SK-N-SH (cell line): ENCODE data around the gene ABHD17C. TPM values are rescaled to one million over a fixed set of nuclear protein-coding genes. Genes with fewer than 3 reads are reported as not detected.

Experiments used
- CTCF ChIA-PET: fragments of 300-600, 350-600 bp; formaldehyde crosslinking; extraction: SDS; loops from one replicate; lab custom pipeline; 2021; lab: Yijun Ruan, JAX
- POLR2A ChIA-PET: fragments of 350-600 bp; sonication (Branson Sonifier 250); formaldehyde crosslinking; extraction: SDS; loops from one replicate; lab custom pipeline; 2020; ENCODE audit warnings: antibody characterized with exemption, inconsistent platforms; lab: Yijun Ruan, JAX
- DNase-seq: peaks from one replicate; pipeline ENCODE4 v3.0.0; 2012
- H2AFZ ChIP-seq: fragments of 200-600 bp; sonication (generic); 2 replicates; pipeline ENCODE4 v1.8.1; 2016; ENCODE audit warnings: antibody characterized with exemption, mild to moderate bottlenecking, low read depth
- H3F3A ChIP-seq: fragments of 200-600 bp; sonication (generic); replicated peaks from 2 replicates; pipeline ENCODE3; 2016; ENCODE audit warnings: antibody characterized with exemption, mild to moderate bottlenecking; ENCODE audit not compliant: insufficient read depth
- H3K27ac ChIP-seq, 2 experiments: fragments of 200-500 bp in 1 of 2; fragments of 200-600 bp in 1 of 2; sonication (Bioruptor generic) in 1 of 2; sonication (generic), shearing (Covaris generic) in 1 of 2; 2 replicates each; pipeline versions ENCODE4 v1.5.1 to v1.6.1; 2014 to 2016; ENCODE audit warnings: low read depth in 2 of 2, inconsistent platforms in 1 of 2, low read length in 1 of 2, mild to moderate bottlenecking in 1 of 2, mixed read lengths in 1 of 2
- H3K27me3 ChIP-seq: fragments of 200-600 bp; sonication (generic), shearing (Covaris generic); 2 replicates; pipeline ENCODE4 v1.6.1; 2016; ENCODE audit warnings: mixed run types; ENCODE audit not compliant: insufficient read depth
- H3K36me3 ChIP-seq, 2 experiments: fragments of 200-500 bp in 1 of 2; fragments of 200-600 bp in 1 of 2; sonication (Bioruptor generic) in 1 of 2; sonication (generic) in 1 of 2; replicated peaks in 1 of 2; 2 replicates each; pipeline versions ENCODE3 to v1.5.1; 2014 to 2016; ENCODE audit warnings: low read length in 1 of 2, mild to moderate bottlenecking in 1 of 2; ENCODE audit not compliant: insufficient read depth in 2 of 2, control insufficient read depth in 1 of 2
- H3K4me1 ChIP-seq, 2 experiments: fragments of 200-500 bp in 1 of 2; fragments of 200-600 bp in 1 of 2; sonication (Bioruptor generic) in 1 of 2; sonication (generic), shearing (Covaris generic) in 1 of 2; 2 replicates each; pipeline versions ENCODE4 v1.5.1 to v1.6.1; 2014 to 2016; ENCODE audit warnings: low read depth in 1 of 2, low read length in 1 of 2, mixed run types in 1 of 2; ENCODE audit not compliant: insufficient read depth in 2 of 2, control insufficient read depth in 1 of 2
- H3K4me2 ChIP-seq: fragments of 200-600 bp; sonication (generic), shearing (Covaris generic); 2 replicates; pipeline ENCODE4 v1.6.1; 2017; ENCODE audit warnings: mixed run types
- H3K4me3 ChIP-seq, 2 experiments: fragments of 200-500 bp in 1 of 2; fragments of 200-600 bp in 1 of 2; sonication (Bioruptor generic) in 1 of 2; sonication (generic), shearing (Covaris generic) in 1 of 2; 2 replicates each; pipeline versions ENCODE4 v1.5.1 to v1.8.1; 2014 to 2016; ENCODE audit warnings: low read depth in 2 of 2, inconsistent platforms in 1 of 2, low read length in 1 of 2, mild to moderate bottlenecking in 1 of 2, mixed read lengths in 1 of 2, moderate library complexity in 1 of 2
- H3K79me2 ChIP-seq: fragments of 200-600 bp; sonication (generic); 2 replicates; pipeline ENCODE4 v1.8.1; 2017; ENCODE audit warnings: mild to moderate bottlenecking; ENCODE audit not compliant: insufficient read depth
- H3K9ac ChIP-seq: fragments of 200-600 bp; sonication (generic); 2 replicates; pipeline ENCODE4 v1.6.1; 2017; ENCODE audit warnings: mixed run types
- H3K9me2 ChIP-seq: fragments of 200-600 bp; sonication (generic); 2 replicates; pipeline ENCODE4 v1.6.1; 2017; ENCODE audit warnings: mixed run types
- H3K9me3 ChIP-seq: fragments of 200-600 bp; sonication (generic); 2 replicates; pipeline ENCODE4 v1.6.1; 2017; ENCODE audit warnings: mixed run types, mild to moderate bottlenecking, moderate library complexity
- H4K20me1 ChIP-seq: fragments of 200-600 bp; sonication (generic); 2 replicates; pipeline ENCODE4 v1.6.1; 2017; ENCODE audit warnings: mild to moderate bottlenecking, mixed run types; ENCODE audit not compliant: insufficient read depth
- CHD2 ChIP-seq: fragments of 150-350 bp; IDR thresholded peaks from 2 replicates; pipeline ENCODE4 v1.6.1; 2018; ENCODE audit warnings: low read length; ENCODE audit not compliant: partially characterized antibody
- FOSL2 ChIP-seq: IDR thresholded peaks from 2 replicates; pipeline ENCODE4 v1.4.0; 2012; ENCODE audit warnings: low read depth, mild to moderate bottlenecking, moderate library complexity, borderline replicate concordance
- FOXM1 ChIP-seq: IDR thresholded peaks from 2 replicates; pipeline ENCODE4 v1.4.0; 2012; ENCODE audit warnings: low read depth, mild to moderate bottlenecking
- JUND ChIP-seq: IDR thresholded peaks from 2 replicates; pipeline ENCODE4 v1.4.0; 2012
- NFIC ChIP-seq: IDR thresholded peaks from 2 replicates; pipeline ENCODE4 v1.4.0; 2012; ENCODE audit warnings: borderline replicate concordance
- PBX3 ChIP-seq: IDR thresholded peaks from 2 replicates; pipeline ENCODE4; 2012
- RAD21 ChIP-seq: IDR thresholded peaks from 2 replicates; pipeline ENCODE4 v1.6.1; 2012; ENCODE audit warnings: mild to moderate bottlenecking, low read length
- RCOR1 ChIP-seq: fragments of 150-350 bp; IDR thresholded peaks from 2 replicates; pipeline ENCODE4 v1.6.1; 2017; ENCODE audit warnings: antibody characterized with exemption, low read length
- RFX5 ChIP-seq: IDR thresholded peaks from 2 replicates; pipeline ENCODE4 v1.6.1; 2012; ENCODE audit warnings: mild to moderate bottlenecking, improper control_type of control experiment, low read length
- RXRA ChIP-seq: IDR thresholded peaks from 2 replicates; pipeline ENCODE4 v1.4.0; 2012; ENCODE audit warnings: low read depth, mild to moderate bottlenecking, borderline replicate concordance
- SMC3 ChIP-seq: IDR thresholded peaks from 2 replicates; pipeline ENCODE4 v1.6.1; 2012; ENCODE audit warnings: low read depth, low read length, improper control_type of control experiment
- TAF1 ChIP-seq: IDR thresholded peaks from 2 replicates; pipeline ENCODE4 v1.6.1; 2012; ENCODE audit warnings: low read depth, mild to moderate bottlenecking, low read length, moderate library complexity, borderline replicate concordance
- USF1 ChIP-seq: IDR thresholded peaks from 2 replicates; pipeline ENCODE4 v1.4.0; 2012; ENCODE audit warnings: low read depth, borderline replicate concordance
- YY1 ChIP-seq: IDR thresholded peaks from 2 replicates; pipeline ENCODE4 v1.4.0; 2012; ENCODE audit warnings: low read depth, mild to moderate bottlenecking
- ZBTB33 ChIP-seq: IDR thresholded peaks from 2 replicates; pipeline ENCODE4 v1.4.0; 2012; ENCODE audit warnings: low read depth, borderline replicate concordance
- WGBS: methylation state at CpG from one replicate; pipeline ENCODE4 v1.1.6; 2017; ENCODE audit warnings: low lambda C conversion rate; 5-methylcytosine and 5-hydroxymethylcytosine counted together
- polyA plus RNA-seq, 3 experiments: library from polyadenylated mRNA; depleted of rRNA; stranded (reverse); fragments of >200 nt; gene quantifications; 2 replicates each; pipeline ENCODE4 v1.2.3, GENCODE V29; 2012
- TF ChIP-seq, protein P1 (sequence below): IDR thresholded peaks from 2 replicates; pipeline ENCODE4 v1.6.1; 2012; ENCODE audit warnings: mild to moderate bottlenecking, low read depth, low read length, moderate library complexity
- TF ChIP-seq, protein P2 (sequence below): fragments of 200-600 bp; sonication (generic); IDR thresholded peaks from 2 replicates; pipeline ENCODE4 v1.6.1; 2017; ENCODE audit warnings: antibody characterized with exemption, mild to moderate bottlenecking, moderate library complexity

Gene ABHD17C
- polyA plus RNA-seq, 1 of the 3 experiments (the other 2 are of a cell fraction): 11.7 TPM

- Histone ChIP-seq H3K4me3 (no peak overlapping the region), H3K9ac (no peak overlapping the region), H3F3A (peaks cover 6% of the 10 kb centered on the region), H3K36me3 (no peaks in the 10 kb centered on the region), H3K9me3 (no peaks in the 10 kb centered on the region), H4K20me1 (no peaks in the 10 kb centered on the region), H2AFZ (no peak overlapping the region), H3K27ac (no peak overlapping the region), H3K79me2 (no peaks in the 10 kb centered on the region), H3K27me3 (no peaks in the 10 kb centered on the region), H3K9me2 (no peaks in the 10 kb centered on the region), H3K4me2 (no peak overlapping the region), H3K4me1 (peaks cover 0 to 21% of the 10 kb centered on the region in 2 experiments; a peak in 3 of 4 replicates)
- TF ChIP-seq RCOR1: no peak
- TF ChIP-seq RFX5: no peak
- 89% methylated on average over 3 of the region's 3 CpGs for WGBS
- no peak for DNase-seq
- POLR2A ChIA-PET: interaction anchor here (1.5 kb wide), 1 partner anchor 207 kb away, joined by 4 read pairs; no protein-coding TSS in a partner anchor
- CTCF ChIA-PET: interaction anchor here (1.2 to 9.4 kb wide), 16 partner anchors 12 to 322 kb away, joined by 4 to 253 read pairs (median 16); partner anchors contain the start of gene ABHD17C
Measured at GRCh38 chr15:80775338-80775737, 80.2 kb downstream of the ABHD17C start.

DNA sequence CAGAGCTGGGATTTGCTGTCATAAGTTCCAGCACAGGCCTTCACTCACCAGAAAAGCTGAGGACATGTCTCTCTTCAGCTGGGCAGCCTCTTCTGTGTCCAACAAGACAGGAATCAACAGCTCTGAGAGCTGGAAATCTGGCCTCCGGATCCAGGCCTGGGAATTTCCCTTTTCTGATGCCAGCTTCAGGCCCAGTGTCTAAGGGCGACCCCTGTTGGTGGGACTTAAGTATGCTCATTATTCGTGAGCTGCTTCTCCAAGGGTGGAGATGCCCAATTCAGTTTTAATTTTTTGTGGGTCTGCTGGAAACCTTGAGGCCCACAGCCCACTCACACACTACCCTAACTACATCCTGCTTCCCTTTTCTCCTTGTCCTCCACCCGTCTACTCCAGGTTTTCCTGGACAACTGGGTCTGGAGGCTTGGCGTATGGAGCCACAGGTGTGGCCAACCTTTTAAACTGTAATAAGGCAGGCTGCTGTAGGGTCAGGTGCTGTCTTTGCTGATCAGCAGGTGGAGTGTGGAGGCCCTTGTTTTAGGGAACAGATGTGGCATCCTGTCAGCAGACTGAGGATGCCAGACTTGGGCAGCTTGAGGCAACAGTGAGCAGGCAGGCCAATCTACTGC lies 81.4 kb downstream of the ABHD17C start:
- Histone ChIP-seq H3F3A (peaks cover 6% of the 10 kb centered on the region), H3K27ac (peak overlapping the region in 1 of 2 experiments; percentile 72; a peak in 2 of 4 replicates), H3K79me2 (no peaks in the 10 kb centered on the region), H3K9ac (no peak overlapping the region; the same call in 1 of the 2 replicates), H3K27me3 (no peaks in the 10 kb centered on the region), H4K20me1 (no peaks in the 10 kb centered on the region), H3K4me2 (no peak overlapping the region; the same call in 1 of the 2 replicates), H2AFZ (peak overlapping the region; percentile 63; the same call in 1 of the 2 replicates), H3K4me3 (peak overlapping the region in 1 of 2 experiments; percentile 13; a peak in 1 of 4 replicates), H3K36me3 (no peaks in the 10 kb centered on the region), H3K4me1 (peaks cover 0 to 27% of the 10 kb centered on the region in 2 experiments; a peak in 3 of 4 replicates), H3K9me2 (no peaks in the 10 kb centered on the region), H3K9me3 (no peaks in the 10 kb centered on the region)
- ChIA-PET POLR2A (interaction anchor here (0.9 to 1.5 kb wide), 2 partner anchors 208 to 209 kb away, joined by 3 to 4 read pairs; no protein-coding TSS in a partner anchor), CTCF (interaction anchor here (0.7 to 9.4 kb wide), 89 partner anchors 9 to 659 kb away, joined by 3 to 253 read pairs (median 5); partner anchors contain the start of gene ABHD17C)
- DNase-seq: peak; percentile 76
- 33% methylated on average over 3 of the region's 5 CpGs for WGBS
- TF ChIP-seq CHD2 (no peak), NFIC (no peak), TAF1 (no peak), RAD21 (peak; percentile 90), ZBTB33 (no peak), SMC3 (peak; percentile 87), JUND (no peak), YY1 (no peak), USF1 (no peak), FOSL2 (no peak), FOXM1 (no peak), RXRA (no peak), PBX3 (no peak)
- TF ChIP-seq, protein P1, sequence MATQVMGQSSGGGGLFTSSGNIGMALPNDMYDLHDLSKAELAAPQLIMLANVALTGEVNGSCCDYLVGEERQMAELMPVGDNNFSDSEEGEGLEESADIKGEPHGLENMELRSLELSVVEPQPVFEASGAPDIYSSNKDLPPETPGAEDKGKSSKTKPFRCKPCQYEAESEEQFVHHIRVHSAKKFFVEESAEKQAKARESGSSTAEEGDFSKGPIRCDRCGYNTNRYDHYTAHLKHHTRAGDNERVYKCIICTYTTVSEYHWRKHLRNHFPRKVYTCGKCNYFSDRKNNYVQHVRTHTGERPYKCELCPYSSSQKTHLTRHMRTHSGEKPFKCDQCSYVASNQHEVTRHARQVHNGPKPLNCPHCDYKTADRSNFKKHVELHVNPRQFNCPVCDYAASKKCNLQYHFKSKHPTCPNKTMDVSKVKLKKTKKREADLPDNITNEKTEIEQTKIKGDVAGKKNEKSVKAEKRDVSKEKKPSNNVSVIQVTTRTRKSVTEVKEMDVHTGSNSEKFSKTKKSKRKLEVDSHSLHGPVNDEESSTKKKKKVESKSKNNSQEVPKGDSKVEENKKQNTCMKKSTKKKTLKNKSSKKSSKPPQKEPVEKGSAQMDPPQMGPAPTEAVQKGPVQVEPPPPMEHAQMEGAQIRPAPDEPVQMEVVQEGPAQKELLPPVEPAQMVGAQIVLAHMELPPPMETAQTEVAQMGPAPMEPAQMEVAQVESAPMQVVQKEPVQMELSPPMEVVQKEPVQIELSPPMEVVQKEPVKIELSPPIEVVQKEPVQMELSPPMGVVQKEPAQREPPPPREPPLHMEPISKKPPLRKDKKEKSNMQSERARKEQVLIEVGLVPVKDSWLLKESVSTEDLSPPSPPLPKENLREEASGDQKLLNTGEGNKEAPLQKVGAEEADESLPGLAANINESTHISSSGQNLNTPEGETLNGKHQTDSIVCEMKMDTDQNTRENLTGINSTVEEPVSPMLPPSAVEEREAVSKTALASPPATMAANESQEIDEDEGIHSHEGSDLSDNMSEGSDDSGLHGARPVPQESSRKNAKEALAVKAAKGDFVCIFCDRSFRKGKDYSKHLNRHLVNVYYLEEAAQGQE: no peak
- TF ChIP-seq, protein P2, sequence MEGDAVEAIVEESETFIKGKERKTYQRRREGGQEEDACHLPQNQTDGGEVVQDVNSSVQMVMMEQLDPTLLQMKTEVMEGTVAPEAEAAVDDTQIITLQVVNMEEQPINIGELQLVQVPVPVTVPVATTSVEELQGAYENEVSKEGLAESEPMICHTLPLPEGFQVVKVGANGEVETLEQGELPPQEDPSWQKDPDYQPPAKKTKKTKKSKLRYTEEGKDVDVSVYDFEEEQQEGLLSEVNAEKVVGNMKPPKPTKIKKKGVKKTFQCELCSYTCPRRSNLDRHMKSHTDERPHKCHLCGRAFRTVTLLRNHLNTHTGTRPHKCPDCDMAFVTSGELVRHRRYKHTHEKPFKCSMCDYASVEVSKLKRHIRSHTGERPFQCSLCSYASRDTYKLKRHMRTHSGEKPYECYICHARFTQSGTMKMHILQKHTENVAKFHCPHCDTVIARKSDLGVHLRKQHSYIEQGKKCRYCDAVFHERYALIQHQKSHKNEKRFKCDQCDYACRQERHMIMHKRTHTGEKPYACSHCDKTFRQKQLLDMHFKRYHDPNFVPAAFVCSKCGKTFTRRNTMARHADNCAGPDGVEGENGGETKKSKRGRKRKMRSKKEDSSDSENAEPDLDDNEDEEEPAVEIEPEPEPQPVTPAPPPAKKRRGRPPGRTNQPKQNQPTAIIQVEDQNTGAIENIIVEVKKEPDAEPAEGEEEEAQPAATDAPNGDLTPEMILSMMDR: peak; percentile 88
